Neural cell (in vitro differentiated cells): ENCODE data around the gene PRKG1. TPM values are rescaled to one million over a fixed set of nuclear protein-coding genes. Genes with fewer than 3 reads are reported as not detected.

ENCODE experiments used
- H2AFZ ChIP-seq: fragments of 200-600, 300-800 bp; sonication (generic), shearing (Covaris generic); 2 replicates; pipeline ENCODE4 v1.6.0; 2014; ENCODE audit warnings: low read depth, mild to moderate bottlenecking, antibody characterized with exemption, low read length, moderate library complexity
- H3F3A ChIP-seq: fragments of 200-600 bp; shearing (Covaris generic); 2 replicates; pipeline ENCODE4 v1.6.1; 2016; ENCODE audit warnings: mild to moderate bottlenecking, moderate library complexity, mixed read lengths, antibody characterized with exemption, low read length; ENCODE audit not compliant: insufficient read depth, poor library complexity, severe bottlenecking
- H3K27ac ChIP-seq: fragments of 200-600, 300-800 bp; sonication (generic), shearing (Covaris generic); 2 replicates; pipeline ENCODE4 v1.5.1; 2014; ENCODE audit warnings: mild to moderate bottlenecking, low read length, moderate library complexity
- H3K27me3 ChIP-seq: fragments of 300-800, 200-600 bp; sonication (generic), shearing (Covaris generic); 2 replicates; pipeline ENCODE4 v1.6.0; 2014; ENCODE audit warnings: mild to moderate bottlenecking, low read depth, low read length, moderate library complexity; ENCODE audit not compliant: insufficient read depth
- H3K36me3 ChIP-seq: fragments of 300-800, 200-600 bp; sonication (generic), shearing (Covaris generic); 2 replicates; pipeline ENCODE4 v1.5.1; 2014; ENCODE audit warnings: mild to moderate bottlenecking, antibody characterized with exemption, low read length, moderate library complexity; ENCODE audit not compliant: insufficient read depth
- H3K4me2 ChIP-seq: fragments of 300-800, 200-600 bp; sonication (generic), shearing (Covaris generic); 2 replicates; pipeline ENCODE4 v1.6.0; 2014; ENCODE audit warnings: mild to moderate bottlenecking, low read length
- H3K4me3 ChIP-seq: fragments of 300-800, 200-600 bp; sonication (generic), shearing (Covaris generic); 2 replicates; pipeline ENCODE4 v1.5.1; 2014; ENCODE audit warnings: mild to moderate bottlenecking, low read length, moderate library complexity
- H3K79me2 ChIP-seq: fragments of 200-600 bp; shearing (Covaris generic); replicated peaks from 2 replicates; pipeline ENCODE4 v1.6.0; 2014; ENCODE audit warnings: mild to moderate bottlenecking, low read length, moderate library complexity; ENCODE audit not compliant: insufficient read depth
- H3K9ac ChIP-seq: fragments of 300-800, 200-600 bp; sonication (generic), shearing (Covaris generic); 2 replicates; pipeline ENCODE4 v1.6.1; 2016; ENCODE audit warnings: mild to moderate bottlenecking, low read length, mixed read lengths
- H3K9me2 ChIP-seq: fragments of 200-600 bp; shearing (Covaris generic); 2 replicates; pipeline ENCODE4 v1.6.1; 2016; ENCODE audit warnings: mild to moderate bottlenecking, low read length, mixed read lengths; ENCODE audit not compliant: insufficient read depth
- H3K9me3 ChIP-seq: fragments of 200-600, 300-800 bp; sonication (generic), shearing (Covaris generic); 2 replicates; pipeline ENCODE4 v1.6.1; 2016; ENCODE audit warnings: mild to moderate bottlenecking, mixed run types, low read length, moderate library complexity, mixed read lengths
- H4K20me1 ChIP-seq: fragments of 200-600 bp; shearing (Covaris generic); 2 replicates; pipeline ENCODE4 v1.6.1; 2016; ENCODE audit warnings: mild to moderate bottlenecking, mixed run types; ENCODE audit not compliant: insufficient read depth
- CTCF ChIP-seq: fragments of 450-650 bp; IDR thresholded peaks from 2 replicates; pipeline ENCODE4 v1.5.1; 2014; ENCODE audit warnings: antibody characterized with exemption, mild to moderate bottlenecking, moderate library complexity; ENCODE audit not compliant: poor library complexity, severe bottlenecking
- EP300 ChIP-seq: fragments of 450-650 bp; conservative IDR thresholded peaks from 2 replicates; pipeline ENCODE4 v1.6.1; 2014; ENCODE audit warnings: antibody characterized with exemption, mild to moderate bottlenecking, moderate library complexity; ENCODE audit not compliant: poor library complexity, severe bottlenecking
- EZH2 ChIP-seq: fragments of 200-600, 300-800 bp; shearing (Covaris generic), sonication (generic); IDR thresholded peaks from 2 replicates; pipeline ENCODE4 v1.6.1; 2014; ENCODE audit warnings: antibody characterized with exemption, low read length, borderline replicate concordance, mild to moderate bottlenecking; ENCODE audit not compliant: insufficient read depth, poor library complexity, severe bottlenecking
- MXI1 ChIP-seq: fragments of 450-650 bp; conservative IDR thresholded peaks from 2 replicates; pipeline ENCODE4 v1.6.1; 2014; ENCODE audit warnings: antibody characterized with exemption, mild to moderate bottlenecking; ENCODE audit not compliant: poor library complexity, severe bottlenecking
- POLR2AphosphoS5 ChIP-seq: IDR thresholded peaks from 2 replicates; pipeline ENCODE4 v1.6.1; 2012
- RAD21 ChIP-seq: fragments of 450-650 bp; conservative IDR thresholded peaks from 2 replicates; pipeline ENCODE4 v1.6.1; 2014; ENCODE audit warnings: antibody characterized with exemption, mild to moderate bottlenecking, moderate library complexity
- REST ChIP-seq: IDR thresholded peaks from 2 replicates; pipeline ENCODE4 v1.6.1; 2012; ENCODE audit warnings: borderline replicate concordance
- SMC3 ChIP-seq: fragments of 450-650 bp; conservative IDR thresholded peaks from 2 replicates; pipeline ENCODE4 v1.6.1; 2014; ENCODE audit warnings: antibody characterized with exemption, mild to moderate bottlenecking, moderate library complexity; ENCODE audit not compliant: poor library complexity
- TAF1 ChIP-seq: IDR thresholded peaks from 2 replicates; pipeline ENCODE4 v1.6.1; 2012; ENCODE audit warnings: low read depth
- polyA plus RNA-seq: library from polyadenylated mRNA; depleted of rRNA; stranded (reverse); fragments of >200 nt; gene quantifications from 2 replicates; pipeline ENCODE4 v1.2.3, GENCODE V29; 2014

Gene PRKG1
- polyA plus RNA-seq, 1 donor from 2014 or later = 2.2 TPM

- Histone ChIP-seq H3K9me3 (no peaks in the 10 kb centered on the region), H3K27ac (no peak overlapping the region), H3F3A (no peaks in the 10 kb centered on the region), H3K9me2 (no peaks in the 10 kb centered on the region), H2AFZ (no peak overlapping the region), H3K4me3 (no peak overlapping the region), H4K20me1 (no peaks in the 10 kb centered on the region), H3K9ac (no peak overlapping the region), H3K4me2 (no peak overlapping the region), H3K27me3 (no peaks in the 10 kb centered on the region), H3K36me3 (no peaks in the 10 kb centered on the region), H3K79me2 (no peaks in the 10 kb centered on the region)
- TF ChIP-seq SMC3 (no peak), TAF1 (no peak), MXI1 (no peak), EZH2 (no peak), CTCF (no peak)
Measured at GRCh38 chr10:52082307-52082706, 1008.0 kb downstream of the PRKG1 start.

GRCh38 chr10:52083422-52083821, 1009.1 kb downstream of the PRKG1 start:
- H3K4me2 ChIP-seq = no peak overlapping the region
- H3K79me2 ChIP-seq = no peaks in the 10 kb centered on the region
- no peaks in the 10 kb centered on the region for H3K9me3 ChIP-seq
- H2AFZ ChIP-seq = no peak overlapping the region
- no peaks in the 10 kb centered on the region for H4K20me1 ChIP-seq
- H3K27ac ChIP-seq = no peak overlapping the region
- no peaks in the 10 kb centered on the region for H3F3A ChIP-seq
- no peaks in the 10 kb centered on the region for H3K9me2 ChIP-seq
- TF ChIP-seq TAF1 (no peak), SMC3 (no peak), REST (no peak), CTCF (no peak), POLR2AphosphoS5 (no peak), RAD21 (no peak), EP300 (no peak)
- no peaks in the 10 kb centered on the region for H3K27me3 ChIP-seq
- no peak overlapping the region for H3K4me3 ChIP-seq
- no peaks in the 10 kb centered on the region for H3K36me3 ChIP-seq
- no peak overlapping the region for H3K9ac ChIP-seq
